H1 (cell line): ENCODE measurements around the gene PTCD3.

Experiments used
- ATF3 ChIP-seq: IDR thresholded peaks from 2 replicates; pipeline ENCODE4 v1.6.1; 2011; ENCODE audit warnings: low read depth, mild to moderate bottlenecking, low read length; ENCODE audit not compliant: insufficient read depth
- CEBPB ChIP-seq: IDR thresholded peaks from 2 replicates; pipeline ENCODE4 v1.6.1; 2012; ENCODE audit warnings: low read depth, low read length
- CTCF ChIP-seq, 3 experiments: IDR thresholded peaks; 1 replicate in 2 of 3; 2 replicates in 1 of 3; pipeline versions ENCODE4 v1.5.1 to v1.6.1; 2011; ENCODE audit warnings: low read length in 3 of 3, mild to moderate bottlenecking in 3 of 3, inconsistent platforms in 2 of 3, low read depth in 1 of 3, moderate library complexity in 1 of 3; ENCODE audit not compliant: insufficient read depth in 1 of 3; ENCODE audit errors: control extremely low read depth in 1 of 3
- SP1 ChIP-seq: IDR thresholded peaks from 2 replicates; pipeline ENCODE4 v1.6.1; 2011; ENCODE audit warnings: low read depth, low read length

- TF ChIP-seq CTCF (IDR thresholded peaks at IDR 0.05; ENCODE audit: control extremely low read depth in 1 of 3, insufficient read depth in 1 of 3, low read depth in 1 of 3, low read length in 3 of 3), result no peak
- no peak for TF ChIP-seq CEBPB
- no peak for TF ChIP-seq SP1
- no peak for TF ChIP-seq ATF3
Observed at GRCh38 chr2:86176597-86176996, 70.6 kb downstream of the PTCD3 start.
